Body of pancreas (tissue), 4 donors: ENCODE results near the gene BCO1.

Experiments used
- POLR2A ChIP-seq, 3 donors: fragments of 450-650 bp; IDR thresholded peaks; one replicate each; pipeline ENCODE4 v1.6.1; 2016; ENCODE audit warnings: antibody characterized with exemption in 3 of 3, mild to moderate bottlenecking in 2 of 3
- TF ChIP-seq, protein P1 (sequence below), 7 experiments: fragments of 450-650 bp in 4 of 7; fragments of 200-600 bp in 3 of 7; sonication (generic) in 3 of 7; IDR thresholded peaks; one replicate each; pipeline ENCODE4 v1.5.1; 2016 to 2019; ENCODE audit warnings: antibody characterized with exemption in 7 of 7

DNA sequence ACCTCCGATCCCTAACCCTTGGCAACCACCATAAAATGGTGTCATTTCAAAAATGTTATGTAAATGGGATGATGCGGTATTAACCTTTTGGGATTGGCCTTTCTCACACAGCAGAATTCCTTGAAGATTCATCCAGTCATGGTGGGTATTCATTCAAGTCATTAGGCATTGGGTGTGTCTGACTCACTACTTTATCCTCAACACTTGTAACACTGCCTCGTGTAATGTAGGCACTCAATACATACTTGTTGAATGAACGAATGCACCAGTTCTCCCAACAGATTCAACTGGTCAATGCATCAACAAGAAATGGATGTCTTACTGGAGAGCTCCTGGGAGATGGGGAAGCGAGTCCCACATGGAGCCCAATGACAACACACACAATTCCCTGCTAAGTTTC is 54.4 kb downstream of the BCO1 start:
- TF ChIP-seq, protein P1, sequence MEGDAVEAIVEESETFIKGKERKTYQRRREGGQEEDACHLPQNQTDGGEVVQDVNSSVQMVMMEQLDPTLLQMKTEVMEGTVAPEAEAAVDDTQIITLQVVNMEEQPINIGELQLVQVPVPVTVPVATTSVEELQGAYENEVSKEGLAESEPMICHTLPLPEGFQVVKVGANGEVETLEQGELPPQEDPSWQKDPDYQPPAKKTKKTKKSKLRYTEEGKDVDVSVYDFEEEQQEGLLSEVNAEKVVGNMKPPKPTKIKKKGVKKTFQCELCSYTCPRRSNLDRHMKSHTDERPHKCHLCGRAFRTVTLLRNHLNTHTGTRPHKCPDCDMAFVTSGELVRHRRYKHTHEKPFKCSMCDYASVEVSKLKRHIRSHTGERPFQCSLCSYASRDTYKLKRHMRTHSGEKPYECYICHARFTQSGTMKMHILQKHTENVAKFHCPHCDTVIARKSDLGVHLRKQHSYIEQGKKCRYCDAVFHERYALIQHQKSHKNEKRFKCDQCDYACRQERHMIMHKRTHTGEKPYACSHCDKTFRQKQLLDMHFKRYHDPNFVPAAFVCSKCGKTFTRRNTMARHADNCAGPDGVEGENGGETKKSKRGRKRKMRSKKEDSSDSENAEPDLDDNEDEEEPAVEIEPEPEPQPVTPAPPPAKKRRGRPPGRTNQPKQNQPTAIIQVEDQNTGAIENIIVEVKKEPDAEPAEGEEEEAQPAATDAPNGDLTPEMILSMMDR (IDR thresholded peaks at IDR 0.05) = no peak
- TF ChIP-seq POLR2A (IDR thresholded peaks at IDR 0.05) = no peak
